Activated T-helper 9 cell treated with anti-CD3 and anti-CD28 coated beads, Interleukin-2, amount 50 U/mL, for 16 hours (primary cell): ENCODE results near the gene PPP1R9B.

Source experiments
- DNase-seq: peaks from one replicate; pipeline ENCODE4 v3.0.0-alpha.2; 2020; ENCODE audit warnings: low read depth

PPP1R9B gene

GRCh38 chr17:50123649-50124349, 26.7 kb downstream of the PPP1R9B start:
- DNase-seq, result no peak

- no peak for DNase-seq
Observed at GRCh38 chr17:50122945-50123344, 27.5 kb downstream of the PPP1R9B start.

- no peak for DNase-seq
Observed at GRCh38 chr17:50120475-50121253, 29.8 kb downstream of the PPP1R9B start.

GRCh38 chr17:50118828-50119218, 31.7 kb downstream of the PPP1R9B start:
- DNase-seq, result no peak

GRCh38 chr17:50118076-50118827, 32.2 kb downstream of the PPP1R9B start:
- no peak for DNase-seq

- DNase-seq, result peak; percentile 53
Observed at GRCh38 chr17:50117202-50118051, 33.0 kb downstream of the PPP1R9B start.

- DNase-seq, result no peak
Observed at GRCh38 chr17:50115756-50116155, 34.7 kb downstream of the PPP1R9B start.

GRCh38 chr17:50114849-50115357, 35.6 kb downstream of the PPP1R9B start:
- DNase-seq, result no peak

- DNase-seq, result no peak
Observed at GRCh38 chr17:50114401-50114800, 36.1 kb downstream of the PPP1R9B start.

- DNase-seq, result no peak
Observed at GRCh38 chr17:50113624-50114320, 36.7 kb downstream of the PPP1R9B start.

- DNase-seq, result no peak
Observed at GRCh38 chr17:50112694-50113093, 37.8 kb downstream of the PPP1R9B start.

- DNase-seq, result no peak
Observed at GRCh38 chr17:50111673-50112655, 38.5 kb downstream of the PPP1R9B start.

GRCh38 chr17:50110591-50111349, 39.7 kb downstream of the PPP1R9B start:
- DNase-seq, result no peak

GRCh38 chr17:50109785-50110184, 40.7 kb downstream of the PPP1R9B start:
- no peak for DNase-seq

GRCh38 chr17:50109207-50109606, 41.3 kb downstream of the PPP1R9B start:
- no peak for DNase-seq

- DNase-seq, result no peak
Observed at GRCh38 chr17:50108556-50108955, 41.9 kb downstream of the PPP1R9B start.

GRCh38 chr17:50107790-50108414, 42.6 kb downstream of the PPP1R9B start:
- DNase-seq, result no peak

GRCh38 chr17:50106393-50107131, 43.9 kb downstream of the PPP1R9B start:
- no peak for DNase-seq
